ENCODE results near the gene TSKU. TPM values are rescaled to one million over a fixed set of nuclear protein-coding genes. Genes with fewer than 3 reads are reported as not detected.

TSKU gene
- total RNA-seq, 1 donor from 2014 or later, result 29.2 TPM

DNA sequence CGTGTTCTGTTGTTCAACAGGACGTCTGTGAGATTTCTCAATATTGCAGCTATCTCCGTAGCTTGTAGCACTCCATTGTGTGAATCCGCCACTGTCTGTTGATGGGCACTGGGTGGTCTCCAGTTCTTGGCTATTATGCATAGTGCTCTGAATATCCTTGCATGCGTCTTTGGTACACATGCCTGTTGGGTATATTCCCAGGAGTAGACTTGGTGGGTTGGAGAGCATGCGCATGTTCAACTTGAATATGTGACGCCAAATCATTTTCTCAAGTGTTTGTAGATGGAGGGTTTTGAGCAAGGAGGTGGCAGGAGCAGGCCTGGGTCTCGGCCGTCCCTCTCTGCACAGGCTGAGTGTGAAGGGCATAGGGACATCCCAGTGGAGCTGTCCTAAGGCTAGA, 24.8 kb upstream of the TSKU start:
- TF ChIP-seq, protein P1, sequence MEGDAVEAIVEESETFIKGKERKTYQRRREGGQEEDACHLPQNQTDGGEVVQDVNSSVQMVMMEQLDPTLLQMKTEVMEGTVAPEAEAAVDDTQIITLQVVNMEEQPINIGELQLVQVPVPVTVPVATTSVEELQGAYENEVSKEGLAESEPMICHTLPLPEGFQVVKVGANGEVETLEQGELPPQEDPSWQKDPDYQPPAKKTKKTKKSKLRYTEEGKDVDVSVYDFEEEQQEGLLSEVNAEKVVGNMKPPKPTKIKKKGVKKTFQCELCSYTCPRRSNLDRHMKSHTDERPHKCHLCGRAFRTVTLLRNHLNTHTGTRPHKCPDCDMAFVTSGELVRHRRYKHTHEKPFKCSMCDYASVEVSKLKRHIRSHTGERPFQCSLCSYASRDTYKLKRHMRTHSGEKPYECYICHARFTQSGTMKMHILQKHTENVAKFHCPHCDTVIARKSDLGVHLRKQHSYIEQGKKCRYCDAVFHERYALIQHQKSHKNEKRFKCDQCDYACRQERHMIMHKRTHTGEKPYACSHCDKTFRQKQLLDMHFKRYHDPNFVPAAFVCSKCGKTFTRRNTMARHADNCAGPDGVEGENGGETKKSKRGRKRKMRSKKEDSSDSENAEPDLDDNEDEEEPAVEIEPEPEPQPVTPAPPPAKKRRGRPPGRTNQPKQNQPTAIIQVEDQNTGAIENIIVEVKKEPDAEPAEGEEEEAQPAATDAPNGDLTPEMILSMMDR (IDR thresholded peaks at IDR 0.05; ENCODE audit: partially characterized antibody, unreplicated experiment), result no peak
- H3K9me3 Mint-ChIP-seq (ENCODE audit: unreplicated experiment), result no peaks in the 10 kb centered on the region
- H3K4me3 Mint-ChIP-seq (ENCODE audit: unreplicated experiment), result no peak overlapping the region
- H3K36me3 Mint-ChIP-seq (ENCODE audit: unreplicated experiment), result no peaks in the 10 kb centered on the region
- no peak overlapping the region for H3K27ac Mint-ChIP-seq (ENCODE audit: unreplicated experiment)
- peaks cover 5% of the 10 kb centered on the region for H3K27me3 Mint-ChIP-seq (ENCODE audit: unreplicated experiment)
- peaks cover 3% of the 10 kb centered on the region for H3K4me1 Mint-ChIP-seq (ENCODE audit: low read depth, unreplicated experiment)
- DNase-seq, result no peak

DNA sequence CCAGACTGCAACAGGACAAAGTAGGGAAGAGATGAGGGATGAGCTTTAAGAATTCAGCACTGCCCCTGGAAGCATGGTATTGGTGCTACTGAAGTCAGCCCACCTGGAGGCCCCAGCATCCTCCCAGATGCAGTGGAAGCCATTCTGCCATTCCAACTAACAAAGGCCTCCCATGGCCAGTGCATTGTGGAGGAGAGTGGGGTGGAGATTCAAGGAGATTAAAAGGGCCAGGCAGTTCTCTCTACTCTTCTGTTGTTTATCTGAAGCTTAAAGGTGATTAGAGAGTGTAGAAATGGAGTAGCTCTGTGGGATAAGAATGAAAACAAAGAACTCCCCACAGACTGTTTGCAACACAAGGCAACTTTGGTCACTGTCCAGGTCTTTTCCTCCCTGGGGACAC, 24.1 kb upstream of the TSKU start:
- H3K4me1 Mint-ChIP-seq (ENCODE audit: low read depth, unreplicated experiment), result peaks cover 3% of the 10 kb centered on the region
- TF ChIP-seq, protein P1 (IDR thresholded peaks at IDR 0.05; ENCODE audit: partially characterized antibody, unreplicated experiment), result no peak
- peaks cover 5% of the 10 kb centered on the region for H3K27me3 Mint-ChIP-seq (ENCODE audit: unreplicated experiment)
- H3K27ac Mint-ChIP-seq (ENCODE audit: unreplicated experiment), result no peak overlapping the region
- H3K36me3 Mint-ChIP-seq (ENCODE audit: unreplicated experiment), result no peaks in the 10 kb centered on the region
- DNase-seq, result no peak
- H3K4me3 Mint-ChIP-seq (ENCODE audit: unreplicated experiment), result no peak overlapping the region
- no peaks in the 10 kb centered on the region for H3K9me3 Mint-ChIP-seq (ENCODE audit: unreplicated experiment)

DNA sequence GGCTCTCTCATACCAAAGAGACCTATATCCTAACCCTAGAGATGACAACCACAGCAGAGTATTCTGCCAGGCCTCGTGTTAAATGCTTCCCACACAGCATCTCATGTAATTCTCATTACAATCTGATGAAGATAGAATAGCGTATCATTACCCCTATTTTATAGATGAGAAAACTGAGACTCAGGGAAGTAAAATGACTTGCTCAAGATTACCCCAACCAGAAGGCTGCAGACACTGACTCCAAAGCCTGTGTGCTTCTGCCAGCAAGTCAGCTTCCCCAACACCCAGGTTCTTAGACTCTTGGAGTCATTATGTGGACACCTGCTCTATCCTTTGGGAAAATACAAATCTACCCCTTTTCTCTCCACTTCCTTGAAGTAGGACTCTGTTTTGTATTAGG, 23.6 kb upstream of the TSKU start:
- Mint-ChIP-seq H3K36me3 (ENCODE audit: unreplicated experiment) (no peaks in the 10 kb centered on the region), H3K4me3 (ENCODE audit: unreplicated experiment) (no peak overlapping the region), H3K27me3 (ENCODE audit: unreplicated experiment) (peaks cover 5% of the 10 kb centered on the region), H3K4me1 (ENCODE audit: low read depth, unreplicated experiment) (peaks cover 3% of the 10 kb centered on the region), H3K9me3 (ENCODE audit: unreplicated experiment) (no peaks in the 10 kb centered on the region), H3K27ac (ENCODE audit: unreplicated experiment) (no peak overlapping the region)
- DNase-seq, result no peak
- TF ChIP-seq, protein P1 (IDR thresholded peaks at IDR 0.05; ENCODE audit: partially characterized antibody, unreplicated experiment), result no peak

DNA sequence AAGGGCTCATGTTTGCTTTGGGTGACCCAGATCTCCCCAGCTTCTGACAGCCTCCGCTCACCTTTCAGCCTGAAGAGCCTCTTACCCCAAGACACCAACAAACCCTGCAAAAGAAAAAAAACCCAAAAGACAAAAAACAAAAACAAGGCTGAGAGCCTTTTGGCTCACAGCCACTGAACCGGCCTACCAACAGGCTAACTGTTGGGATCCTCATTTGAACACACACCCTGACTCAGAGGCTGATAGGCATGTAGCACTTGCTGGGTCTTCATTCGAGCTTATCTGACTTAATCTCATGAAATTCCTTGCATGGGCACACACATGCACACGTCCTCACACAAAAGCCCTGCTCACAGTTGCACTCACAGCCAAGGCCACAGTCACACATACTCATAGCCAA, 22.9 kb upstream of the TSKU start:
- peaks cover 3% of the 10 kb centered on the region for H3K4me1 Mint-ChIP-seq (ENCODE audit: low read depth, unreplicated experiment)

DNA sequence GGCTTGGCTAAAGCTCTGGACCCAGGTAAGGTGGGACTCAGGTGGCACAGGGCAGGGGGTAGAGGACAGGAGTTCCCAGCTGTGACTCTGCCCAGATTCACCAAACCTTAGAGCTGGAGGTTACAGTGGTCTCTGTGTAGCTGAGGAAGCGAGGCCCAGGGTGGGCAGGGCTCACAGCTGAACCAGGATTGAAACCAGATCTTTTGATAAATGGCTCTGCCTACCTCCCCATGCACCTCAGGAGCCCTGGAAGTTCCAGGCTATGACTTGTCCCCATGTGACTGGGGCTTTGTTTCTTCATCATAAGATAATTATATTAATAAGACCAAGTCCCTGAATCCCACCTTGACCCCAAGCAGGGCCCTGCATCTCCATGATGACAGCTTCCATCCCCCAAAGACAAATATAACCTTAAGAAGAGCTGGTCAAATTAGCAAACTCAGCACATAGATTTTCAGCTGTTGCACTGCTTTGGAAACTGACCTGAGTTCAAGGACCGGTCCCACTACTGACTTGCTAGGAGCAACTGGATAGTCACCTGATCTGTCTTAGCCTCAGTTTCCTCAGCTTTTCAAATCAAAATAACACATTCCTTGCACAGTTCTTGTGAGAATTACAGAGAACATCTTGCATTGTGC, 21.3 kb upstream of the TSKU start:
- Mint-ChIP-seq H3K36me3 (ENCODE audit: unreplicated experiment) (peaks cover 5% of the 10 kb centered on the region), H3K27ac (ENCODE audit: unreplicated experiment) (no peak overlapping the region), H3K4me1 (ENCODE audit: low read depth, unreplicated experiment) (peaks cover 3% of the 10 kb centered on the region), H3K4me3 (ENCODE audit: unreplicated experiment) (no peak overlapping the region), H3K9me3 (ENCODE audit: unreplicated experiment) (no peaks in the 10 kb centered on the region), H3K27me3 (ENCODE audit: unreplicated experiment) (peaks cover 5% of the 10 kb centered on the region)
- TF ChIP-seq, protein P1 (IDR thresholded peaks at IDR 0.05; ENCODE audit: partially characterized antibody, unreplicated experiment), result no peak
- no peak for DNase-seq

More for the DNA sequence above, 22.9 kb upstream of the TSKU start:
- no peaks in the 10 kb centered on the region for H3K9me3 Mint-ChIP-seq (ENCODE audit: unreplicated experiment)
- H3K27me3 Mint-ChIP-seq (ENCODE audit: unreplicated experiment), result peaks cover 5% of the 10 kb centered on the region
- H3K27ac Mint-ChIP-seq (ENCODE audit: unreplicated experiment), result no peak overlapping the region
- no peak overlapping the region for H3K4me3 Mint-ChIP-seq (ENCODE audit: unreplicated experiment)
- peaks cover 2% of the 10 kb centered on the region for H3K36me3 Mint-ChIP-seq (ENCODE audit: unreplicated experiment)
- DNase-seq, result no peak
- TF ChIP-seq, protein P1 (IDR thresholded peaks at IDR 0.05; ENCODE audit: partially characterized antibody, unreplicated experiment), result no peak
